Activated CD4-positive, alpha-beta T cell treated with anti-CD3 and anti-CD28 coated beads, Interleukin-2, amount 50 U/mL, for 4 hours (primary cell): ENCODE measurements around the gene GSTT2B.
A peak's percentile ranks its signal among the peaks of the same experiment; 100 is the strongest.
"Not testable (repeated sequence)": the region's sequence is repeated elsewhere in the genome, so short reads cannot be mapped to it uniquely, and the experiment has no call there.

Source experiments
- DNase-seq, 2 experiments: peaks; one replicate each; pipeline ENCODE4 v3.0.0-alpha.2; 2020

The GSTT2B gene

GRCh38 chr22:23938328-23939016 is 22.5 kb downstream of the GSTT2B start:
- no peak for DNase-seq

DNA sequence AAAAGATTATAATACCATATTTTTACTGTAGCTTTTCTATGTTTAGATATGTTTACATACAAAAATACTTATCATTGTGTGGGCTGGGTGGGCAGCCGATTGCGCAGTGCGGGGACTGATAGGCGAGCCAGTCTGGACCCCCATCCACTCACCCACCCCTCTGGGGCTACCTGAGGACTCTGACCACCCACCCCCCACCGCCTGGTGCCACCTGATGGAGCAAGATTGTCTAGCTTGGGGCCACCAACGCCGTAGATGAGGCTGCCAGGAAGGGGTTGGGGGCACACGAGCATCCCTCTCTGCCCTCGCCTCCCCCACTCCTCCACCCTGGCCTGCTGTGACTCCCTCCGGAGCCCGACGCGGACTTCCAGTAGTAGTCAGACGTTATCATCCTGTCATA is 34.4 kb downstream of the GSTT2B start:
- no peak for DNase-seq

DNA sequence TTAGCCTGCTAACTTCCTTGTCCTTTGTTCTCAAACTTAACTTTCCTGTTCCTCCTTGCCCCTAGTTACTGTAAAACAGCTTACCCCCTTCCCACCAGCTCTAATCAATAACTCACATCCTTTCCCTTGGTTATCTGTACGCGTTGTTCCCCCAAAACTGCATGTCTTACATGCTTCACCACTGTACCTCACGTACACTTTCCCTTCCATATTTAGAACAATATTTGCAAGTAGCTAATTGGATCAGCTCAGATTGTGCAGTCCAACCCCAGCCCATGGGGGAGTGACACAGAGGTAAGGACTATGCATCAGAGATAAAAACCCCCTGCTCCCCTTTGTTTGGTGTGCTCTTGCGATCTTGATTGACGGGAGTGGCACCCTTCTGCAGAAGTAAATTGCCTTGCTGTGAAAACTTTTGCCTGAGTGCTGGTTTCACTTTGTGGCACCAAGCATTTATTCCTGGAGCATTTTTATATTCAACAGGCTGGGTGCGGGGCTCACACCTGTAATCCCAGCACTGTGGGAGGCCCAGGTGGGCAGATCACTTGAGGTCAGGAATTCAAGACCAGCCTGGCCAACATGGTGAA is 35.9 kb downstream of the GSTT2B start:
- DNase-seq: no peak

- no peak for DNase-seq
These were observed 38.1 kb downstream of the GSTT2B start for GRCh38 chr22:23922921-23923320.

DNA sequence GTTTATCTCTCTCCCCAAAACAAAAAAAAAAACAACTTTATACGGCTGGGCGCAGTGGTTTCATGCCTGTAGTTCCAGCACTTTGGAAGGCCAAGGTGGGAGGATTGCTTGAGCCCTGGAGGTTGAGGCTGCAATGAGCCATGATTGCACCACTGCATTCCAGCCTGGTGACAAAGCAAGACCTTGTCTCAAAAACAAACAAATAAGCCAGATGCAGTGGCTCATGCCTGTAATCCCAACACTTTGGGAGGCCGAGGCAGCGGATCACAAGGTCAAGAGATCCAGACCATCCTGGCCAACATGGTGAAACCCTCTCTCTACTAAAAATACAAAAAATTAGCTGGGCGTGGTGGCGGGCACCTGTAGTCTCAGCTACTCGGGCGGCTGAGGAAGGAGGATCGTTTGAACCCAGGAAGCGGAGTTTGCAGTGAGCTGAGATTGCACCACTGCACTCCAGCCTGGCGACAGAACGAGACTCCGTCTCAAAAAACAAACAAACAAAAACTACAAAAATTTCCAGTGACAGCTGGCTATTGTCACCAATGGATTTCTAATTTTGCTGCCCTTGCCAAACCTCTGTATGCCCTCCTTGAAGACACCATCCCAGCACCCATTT is 39.3 kb downstream of the GSTT2B start:
- DNase-seq: not testable (repeated sequence)

DNA sequence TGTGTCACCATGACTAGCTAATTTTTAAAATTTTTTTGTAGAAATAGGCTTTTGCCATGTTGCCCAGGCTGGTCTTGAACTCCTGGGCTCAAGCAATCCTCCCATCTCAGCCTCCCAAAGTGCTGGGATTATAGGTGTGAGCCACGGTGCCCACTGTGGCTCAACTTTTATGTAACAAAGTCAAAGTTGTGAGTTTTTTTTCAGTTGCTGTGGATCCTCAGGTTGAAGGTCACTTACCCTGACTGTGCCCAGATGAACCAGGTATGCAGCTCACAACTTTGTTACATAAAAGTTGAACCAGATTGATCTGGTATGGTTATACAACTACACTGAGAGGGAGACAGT is 40.8 kb downstream of the GSTT2B start:
- DNase-seq: not testable (repeated sequence)

- DNase-seq: no peak
These were observed 45.7 kb downstream of the GSTT2B start for GRCh38 chr22:23915290-23915689.

GRCh38 chr22:23913661-23914353 is 47.2 kb downstream of the GSTT2B start:
- DNase-seq: peak; percentile 99

GRCh38 chr22:23913306-23913660 is 47.7 kb downstream of the GSTT2B start:
- no peak for DNase-seq

GRCh38 chr22:23912293-23912903 is 48.6 kb downstream of the GSTT2B start:
- no peak for DNase-seq

GRCh38 chr22:23911318-23911980 is 49.5 kb downstream of the GSTT2B start:
- DNase-seq: no peak

DNA sequence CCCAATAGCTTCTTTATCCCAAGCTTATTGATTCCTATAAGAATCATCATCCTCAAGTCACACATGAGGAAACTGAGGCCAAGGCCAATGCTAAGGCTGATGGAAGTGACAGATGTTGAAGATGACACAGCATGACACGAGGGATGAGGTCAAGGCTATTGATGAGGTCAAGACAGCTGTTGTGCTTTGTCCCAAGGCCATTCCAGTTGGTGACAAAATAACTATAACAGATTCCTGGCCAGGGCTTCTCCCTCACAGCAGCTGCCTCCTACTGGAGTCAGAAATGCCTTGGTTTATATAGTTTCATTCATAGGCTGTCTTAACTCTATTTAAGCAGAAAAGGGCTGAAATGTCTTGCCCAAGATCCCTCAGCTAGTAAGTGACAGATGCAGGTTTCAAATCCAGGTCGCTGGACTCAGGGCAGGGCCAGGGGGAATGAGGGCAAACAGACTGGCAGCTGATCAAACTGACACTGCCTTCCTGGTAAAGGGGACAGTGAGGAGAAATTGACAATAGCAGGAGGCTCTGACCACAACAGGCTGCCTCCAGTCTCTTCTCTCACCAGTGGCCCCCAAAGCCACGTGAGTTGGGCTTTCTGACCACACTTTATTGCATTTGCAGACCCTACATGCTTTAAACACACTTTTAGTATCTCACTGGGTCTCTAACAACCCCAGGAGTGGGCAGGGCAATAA is 50.4 kb downstream of the GSTT2B start:
- no peak for DNase-seq

DNA sequence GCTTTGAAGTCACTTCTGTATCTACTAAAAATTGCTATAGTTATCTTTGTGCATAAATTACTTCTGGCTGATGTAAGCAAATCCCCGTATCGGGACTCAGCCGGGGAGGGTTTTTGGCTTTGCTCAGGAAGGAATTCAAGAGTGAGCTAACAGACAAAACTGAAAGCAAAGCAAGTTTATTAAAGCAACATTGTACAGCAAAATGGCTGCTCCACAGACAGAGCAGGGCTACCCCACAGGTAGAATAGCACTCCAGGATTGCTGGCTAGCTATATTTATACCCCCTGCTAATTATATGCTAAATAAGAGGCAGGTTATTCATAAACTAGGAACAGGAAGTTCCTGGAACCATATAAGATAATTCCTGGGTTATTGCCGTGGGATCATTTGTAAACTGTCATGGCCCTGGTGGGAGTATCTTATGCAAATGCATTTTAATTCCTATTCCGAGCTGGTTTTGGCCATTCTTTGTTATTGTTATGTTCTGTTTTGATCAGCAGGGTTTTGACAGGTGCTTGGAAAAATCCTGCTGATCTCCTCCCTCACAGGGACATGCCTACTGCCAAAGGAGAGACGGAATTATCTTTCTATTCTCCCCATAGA is 51.6 kb downstream of the GSTT2B start:
- DNase-seq: no peak

GRCh38 chr22:23908587-23909205 is 52.3 kb downstream of the GSTT2B start:
- DNase-seq: no peak

- not testable (repeated sequence) for DNase-seq
These were observed 53.6 kb downstream of the GSTT2B start for GRCh38 chr22:23907423-23907822.
